HG03108 (cell line): Measurements from ENCODE around the gene PAPOLA.
A peak's percentile ranks its signal among the peaks of the same experiment; 100 is the strongest.
"Not testable (repeated sequence)": the region's sequence is repeated elsewhere in the genome, so short reads cannot be mapped to it uniquely, and the experiment has no call there.

ENCODE experiments used
- ATAC-seq: cut with Tn5 transposase; IDR thresholded peaks from one replicate; pipeline ENCODE4 v1.9.1; 2021; ENCODE audit warnings: moderate library complexity; ENCODE audit not compliant: unreplicated experiment

Gene PAPOLA

GRCh38 chr14:96501740-96502620 lies at the start of gene PAPOLA:
Gene PAPOLA (plus strand): TSS chr14:96502382. CDS start chr14:96502593, 211 bp downstream.
- peak; percentile 81 for ATAC-seq

GRCh38 chr14:96452684-96453083 lies 49.5 kb upstream of the PAPOLA start:
- no peak for ATAC-seq

- ATAC-seq: no peak
These were observed 46.6 kb upstream of the PAPOLA start for GRCh38 chr14:96455588-96455987.

GRCh38 chr14:96459851-96460250 lies 42.3 kb upstream of the PAPOLA start:
- no peak for ATAC-seq

- ATAC-seq: no peak
These were observed 40.0 kb upstream of the PAPOLA start for GRCh38 chr14:96461950-96462798.

GRCh38 chr14:96464136-96464535 lies 38.0 kb upstream of the PAPOLA start:
- ATAC-seq: no peak

- no peak for ATAC-seq
These were observed 35.3 kb upstream of the PAPOLA start for GRCh38 chr14:96466918-96467317.

- no peak for ATAC-seq
These were observed 31.9 kb upstream of the PAPOLA start for GRCh38 chr14:96470331-96470730.

GRCh38 chr14:96470967-96471366 lies 31.2 kb upstream of the PAPOLA start:
- ATAC-seq: not testable (repeated sequence)

- ATAC-seq: no peak
These were observed 24.1 kb upstream of the PAPOLA start for GRCh38 chr14:96478119-96478518.

GRCh38 chr14:96479435-96480146 lies 22.6 kb upstream of the PAPOLA start:
- ATAC-seq: no peak

GRCh38 chr14:96481731-96482314 lies 20.4 kb upstream of the PAPOLA start:
- no peak for ATAC-seq

GRCh38 chr14:96482986-96483385 lies 19.2 kb upstream of the PAPOLA start:
- ATAC-seq: no peak

GRCh38 chr14:96484399-96484798 lies 17.8 kb upstream of the PAPOLA start:
- ATAC-seq: no peak

GRCh38 chr14:96486705-96487104 lies 15.5 kb upstream of the PAPOLA start:
- ATAC-seq: peak; percentile 79

GRCh38 chr14:96489327-96489726 lies 12.9 kb upstream of the PAPOLA start:
- no peak for ATAC-seq

GRCh38 chr14:96493178-96493577 lies 9.0 kb upstream of the PAPOLA start:
- ATAC-seq: no peak

GRCh38 chr14:96494331-96494730 lies 7.9 kb upstream of the PAPOLA start:
- ATAC-seq: no peak

- ATAC-seq: peak; percentile 39
These were observed 5.1 kb upstream of the PAPOLA start for GRCh38 chr14:96497087-96497486.

- ATAC-seq: no peak
These were observed 4.6 kb upstream of the PAPOLA start for GRCh38 chr14:96497586-96497985.

GRCh38 chr14:96501217-96501739 lies 904 bp upstream of the PAPOLA start:
- ATAC-seq: no peak
